Vagina (tissue), 2 donors: Measurements from ENCODE around the gene PRR29.

Source experiments
- POLR2A ChIP-seq, 2 donors: fragments of 450-650 bp; IDR thresholded peaks; one replicate each; pipeline ENCODE4 v1.6.1; 2017; ENCODE audit warnings: antibody characterized with exemption in 2 of 2, mild to moderate bottlenecking in 2 of 2, moderate library complexity in 2 of 2
- POLR2AphosphoS5 ChIP-seq, 2 donors: sonication (generic); formaldehyde crosslinking; IDR thresholded peaks; one replicate each; pipeline ENCODE4 v1.9.0; 2017; ENCODE audit warnings: antibody characterized with exemption in 2 of 2, mild to moderate bottlenecking in 2 of 2, low read depth in 1 of 2; ENCODE audit not compliant: insufficient read depth in 1 of 2

DNA sequence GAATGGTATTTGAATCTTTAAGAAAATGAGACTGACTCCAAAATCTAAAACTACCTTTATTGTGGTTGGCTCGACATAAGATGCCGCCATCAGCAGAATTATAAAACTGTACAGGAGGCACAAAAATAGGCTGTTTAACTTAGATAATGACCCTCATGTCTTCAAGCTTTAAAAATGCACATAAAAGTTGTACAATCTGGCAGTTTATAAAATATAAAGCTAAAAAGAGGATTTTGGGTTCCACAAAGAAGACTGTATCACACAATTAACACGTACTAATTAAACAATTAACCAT, 40.9 kb downstream of the PRR29 start:
- TF ChIP-seq POLR2A (IDR thresholded peaks at IDR 0.05) (no peak), POLR2AphosphoS5 (IDR thresholded peaks at IDR 0.05; ENCODE audit: insufficient read depth in 1 of 2, low read depth in 1 of 2) (no peak)
